Tibial artery (tissue), 4 donors: ENCODE results near the gene ACTN1.

Source experiments
- DNase-seq, 2 donors: peaks; one replicate each; pipeline ENCODE4 v3.0.0-alpha.2; 2019
- H3K27ac ChIP-seq, 2 donors: fragments of 200-600 bp; sonication (generic) in 1 of 2; 1 replicate in 1 of 2; 2 replicates in 1 of 2; pipeline ENCODE4 v1.5.1; 2018 to 2019; ENCODE audit warnings: mild to moderate bottlenecking in 1 of 2
- H3K27me3 ChIP-seq, 2 donors: fragments of 200-600 bp; sonication (generic) in 1 of 2; one replicate each; pipeline versions ENCODE4 v1.5.1 to v1.6.0; 2016 to 2019
- H3K36me3 ChIP-seq, 3 donors: fragments of 200-600 bp; sonication (generic) in 2 of 3; one replicate each; pipeline ENCODE4 v1.5.1; 2016 to 2019; ENCODE audit warnings: mild to moderate bottlenecking in 2 of 3
- H3K4me1 ChIP-seq, 4 donors: fragments of 200-600 bp; sonication (generic) in 2 of 4; 1 replicate in 3 of 4; 2 replicates in 1 of 4; pipeline ENCODE4 v1.5.1; 2016 to 2019
- H3K4me3 ChIP-seq, 2 donors: fragments of 200-600 bp; sonication (generic) in 1 of 2; 1 replicate in 1 of 2; 2 replicates in 1 of 2; pipeline ENCODE4 v1.5.1; 2018 to 2019; ENCODE audit warnings: mild to moderate bottlenecking in 2 of 2
- H3K9me3 ChIP-seq, 3 donors: fragments of 200-600 bp; sonication (generic) in 1 of 3; one replicate each; pipeline ENCODE4 v1.5.1; 2016 to 2019
- intact Hi-C: fragments of 100-400 bp; cut with DNase I; formaldehyde crosslinking; loops from one replicate; pipeline ENCODE4 v1.15.0; 2023; ENCODE audit warnings: low total_unique reads
- TF ChIP-seq, protein P1 (sequence below), 2 experiments: fragments of 200-600 bp in 1 of 2; fragments of 450-650 bp in 1 of 2; IDR thresholded peaks; one replicate each; pipeline ENCODE4 v1.5.1; 2017 to 2019; ENCODE audit warnings: antibody characterized with exemption in 2 of 2, mild to moderate bottlenecking in 1 of 2, moderate library complexity in 1 of 2

The ACTN1 gene

DNA sequence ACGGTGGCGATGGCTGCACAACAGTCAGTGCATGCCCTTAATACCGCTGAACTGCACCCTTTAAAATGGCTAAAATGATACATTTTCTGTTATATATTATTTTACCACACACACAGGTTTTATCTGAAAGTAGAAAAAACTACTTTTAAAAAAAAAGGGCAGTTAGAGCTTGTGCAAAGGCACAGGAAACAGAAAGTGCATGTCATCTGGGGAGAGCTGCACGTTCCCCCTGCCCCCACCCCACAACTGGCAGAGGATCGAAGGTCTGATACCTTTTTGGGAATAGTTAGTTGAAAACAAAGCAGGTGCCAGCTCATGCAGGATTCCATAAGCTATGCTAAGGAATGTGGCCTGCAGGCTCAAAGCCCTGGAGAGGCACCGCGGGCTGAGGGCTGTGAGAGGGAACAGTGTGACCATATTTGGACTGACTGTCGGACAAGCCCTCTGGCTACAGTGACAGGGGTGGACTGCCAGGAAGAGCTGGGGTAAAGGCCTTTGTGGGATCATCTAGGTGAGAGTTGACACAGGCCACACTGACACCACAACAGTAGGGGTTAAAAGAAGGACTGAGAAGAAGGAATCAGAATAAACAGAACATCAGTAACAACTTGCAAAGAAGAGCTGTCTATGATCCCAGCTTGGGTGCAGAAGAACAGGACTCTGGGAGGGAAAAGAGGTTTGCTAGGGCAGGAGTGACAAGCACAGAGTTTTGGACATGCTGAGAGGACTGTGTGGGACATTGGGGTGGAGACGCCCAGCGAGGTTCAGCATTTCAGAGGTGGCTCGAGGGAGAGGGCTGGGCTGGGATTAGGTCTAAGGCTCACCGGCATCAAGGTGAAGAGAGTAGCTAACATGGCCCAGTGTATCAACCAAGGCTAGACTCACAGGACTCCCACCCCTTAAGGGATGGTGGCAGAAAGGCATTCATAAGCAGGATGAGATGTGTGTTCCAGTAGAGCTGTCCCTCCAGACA lies 54.6 kb downstream of the ACTN1 start:
- Histone ChIP-seq H3K9me3 (no peaks in the 10 kb centered on the region), H3K27me3 (no peaks in the 10 kb centered on the region), H3K4me3 (no peak overlapping the region), H3K36me3 (peaks cover 20 to 39% (median 31%) of the 10 kb centered on the region in 3 donors), H3K4me1 (peaks cover 0 to 97% (median 79%) of the 10 kb centered on the region in 4 donors), H3K27ac (peak overlapping the region; percentile 97 to 100)
- TF ChIP-seq, protein P1, sequence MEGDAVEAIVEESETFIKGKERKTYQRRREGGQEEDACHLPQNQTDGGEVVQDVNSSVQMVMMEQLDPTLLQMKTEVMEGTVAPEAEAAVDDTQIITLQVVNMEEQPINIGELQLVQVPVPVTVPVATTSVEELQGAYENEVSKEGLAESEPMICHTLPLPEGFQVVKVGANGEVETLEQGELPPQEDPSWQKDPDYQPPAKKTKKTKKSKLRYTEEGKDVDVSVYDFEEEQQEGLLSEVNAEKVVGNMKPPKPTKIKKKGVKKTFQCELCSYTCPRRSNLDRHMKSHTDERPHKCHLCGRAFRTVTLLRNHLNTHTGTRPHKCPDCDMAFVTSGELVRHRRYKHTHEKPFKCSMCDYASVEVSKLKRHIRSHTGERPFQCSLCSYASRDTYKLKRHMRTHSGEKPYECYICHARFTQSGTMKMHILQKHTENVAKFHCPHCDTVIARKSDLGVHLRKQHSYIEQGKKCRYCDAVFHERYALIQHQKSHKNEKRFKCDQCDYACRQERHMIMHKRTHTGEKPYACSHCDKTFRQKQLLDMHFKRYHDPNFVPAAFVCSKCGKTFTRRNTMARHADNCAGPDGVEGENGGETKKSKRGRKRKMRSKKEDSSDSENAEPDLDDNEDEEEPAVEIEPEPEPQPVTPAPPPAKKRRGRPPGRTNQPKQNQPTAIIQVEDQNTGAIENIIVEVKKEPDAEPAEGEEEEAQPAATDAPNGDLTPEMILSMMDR (IDR thresholded peaks at IDR 0.05) = no peak
- no peak for DNase-seq
- intact Hi-C loops = no loop called here

DNA sequence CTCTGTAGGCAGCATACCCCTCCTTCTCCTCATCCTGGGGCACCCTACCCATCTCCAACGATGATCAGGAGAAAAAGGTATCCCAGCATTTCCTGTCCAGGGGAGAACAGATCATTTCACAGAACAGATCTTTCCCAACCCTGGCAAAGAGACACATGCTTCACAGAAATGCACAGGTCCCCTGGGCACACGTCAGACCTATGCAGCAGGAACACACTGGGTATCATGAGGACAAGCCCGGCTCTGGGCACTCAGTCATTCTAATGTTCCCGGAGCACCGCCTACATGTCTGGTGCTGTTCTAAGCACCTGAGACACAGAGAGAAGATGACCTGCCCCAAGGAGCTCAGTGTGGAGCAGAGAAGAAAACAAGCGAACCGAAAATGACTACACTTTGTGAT lies 56.2 kb downstream of the ACTN1 start:
- Histone ChIP-seq H3K27me3 (no peaks in the 10 kb centered on the region), H3K4me3 (no peak overlapping the region), H3K9me3 (no peaks in the 10 kb centered on the region), H3K4me1 (peaks cover 0 to 96% (median 73%) of the 10 kb centered on the region in 4 donors), H3K27ac (peak overlapping the region; percentile 97 to 100), H3K36me3 (peaks cover 23 to 47% (median 43%) of the 10 kb centered on the region in 3 donors)
- TF ChIP-seq, protein P1 (IDR thresholded peaks at IDR 0.05) = no peak
- intact Hi-C loops = no loop called here
- peak; percentile 43 to 88 for DNase-seq

DNA sequence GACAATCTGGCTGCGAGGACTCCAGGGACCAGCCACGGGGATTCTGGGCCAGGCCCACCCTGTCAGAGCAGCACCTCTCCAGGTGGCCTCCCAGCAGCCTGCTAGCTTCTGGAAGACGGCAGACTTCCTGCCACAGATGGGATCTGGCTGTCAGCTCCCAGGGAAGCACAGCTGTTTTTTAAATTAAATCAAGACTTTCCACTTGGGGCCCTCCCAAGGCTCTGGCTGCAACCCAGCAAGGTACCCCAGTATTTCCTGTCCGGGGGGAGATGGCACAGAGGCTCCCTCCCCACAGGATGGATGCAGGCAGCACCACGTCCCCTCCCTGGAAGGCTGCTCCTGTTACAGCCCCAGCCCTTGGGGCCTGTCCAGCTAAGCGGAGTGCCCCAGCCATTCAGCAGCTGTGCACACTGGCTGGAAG lies 56.9 kb downstream of the ACTN1 start:
- Histone ChIP-seq H3K4me1 (peaks cover 0 to 96% (median 72%) of the 10 kb centered on the region in 4 donors), H3K27ac (peak overlapping the region; percentile 97 to 100), H3K9me3 (no peaks in the 10 kb centered on the region), H3K27me3 (no peaks in the 10 kb centered on the region), H3K4me3 (no peak overlapping the region), H3K36me3 (peaks cover 23 to 54% (median 43%) of the 10 kb centered on the region in 3 donors)
- no peak for DNase-seq
- intact Hi-C loops = no loop called here
- TF ChIP-seq, protein P1 (IDR thresholded peaks at IDR 0.05) = no peak

DNA sequence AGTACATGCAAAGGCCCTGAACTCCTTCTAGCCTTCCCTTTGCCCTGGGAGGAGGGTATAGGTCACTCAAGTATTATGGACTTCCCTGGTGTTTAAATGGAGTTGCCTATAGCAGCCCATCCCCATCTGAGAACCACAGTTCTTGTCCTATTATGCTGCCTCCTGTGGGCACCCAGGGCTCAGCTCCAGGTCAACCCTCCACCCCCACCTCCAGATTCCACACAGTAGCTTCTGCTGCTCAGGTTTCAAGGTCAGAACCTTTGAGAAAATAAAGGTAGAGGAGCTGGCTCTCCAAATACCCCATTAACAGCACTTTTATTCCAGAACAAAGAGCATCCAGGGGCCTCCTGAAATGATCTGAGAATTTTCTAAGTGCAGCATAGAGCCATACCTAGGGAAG lies 57.4 kb downstream of the ACTN1 start:
- peaks cover 0 to 96% (median 74%) of the 10 kb centered on the region in 4 donors for H3K4me1 ChIP-seq
- H3K36me3 ChIP-seq = peaks cover 23 to 59% (median 43%) of the 10 kb centered on the region in 3 donors
- TF ChIP-seq, protein P1 (IDR thresholded peaks at IDR 0.05) = no peak
- no peaks in the 10 kb centered on the region for H3K27me3 ChIP-seq
- intact Hi-C loops = no loop called here
- DNase-seq = no peak
- H3K9me3 ChIP-seq = no peaks in the 10 kb centered on the region
- no peak overlapping the region for H3K4me3 ChIP-seq
- peak overlapping the region; percentile 97 to 100 for H3K27ac ChIP-seq

DNA sequence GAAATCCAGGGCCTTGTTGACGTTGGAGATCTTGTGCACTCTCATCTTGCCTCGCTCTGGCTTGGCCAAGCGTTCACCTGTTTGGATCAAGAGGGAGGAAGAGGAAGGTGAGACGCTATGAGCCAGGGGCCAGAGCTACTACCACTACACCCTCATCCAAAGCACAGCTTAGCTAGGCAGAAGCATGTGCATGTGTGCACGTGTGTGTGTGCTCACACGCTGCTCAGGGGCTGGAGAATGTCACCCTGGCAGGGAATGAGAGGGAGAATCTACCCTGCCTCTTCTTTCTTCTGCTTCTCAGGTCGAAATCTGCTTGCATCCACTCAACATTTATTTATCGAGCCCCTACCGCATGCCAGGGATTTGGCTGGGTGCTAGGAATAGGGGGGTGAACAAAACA lies 58.1 kb downstream of the ACTN1 start:
- Histone ChIP-seq H3K9me3 (no peaks in the 10 kb centered on the region), H3K27me3 (no peaks in the 10 kb centered on the region), H3K36me3 (peaks cover 23 to 65% (median 43%) of the 10 kb centered on the region in 3 donors), H3K4me1 (peaks cover 0 to 99% (median 81%) of the 10 kb centered on the region in 4 donors), H3K27ac (peak overlapping the region; percentile 97 to 100), H3K4me3 (no peak overlapping the region)
- DNase-seq = no peak
- intact Hi-C loops = no loop called here
- TF ChIP-seq, protein P1 (IDR thresholded peaks at IDR 0.05) = no peak
